Tibial nerve (tissue), 4 donors: ENCODE results near the gene DNAH3. TPM values are rescaled to one million over a fixed set of nuclear protein-coding genes. Genes with fewer than 3 reads are reported as not detected.

Source experiments
- DNase-seq, 2 donors: peaks; one replicate each; pipeline ENCODE4 v3.0.0-alpha.2; 2019; ENCODE audit warnings: low spot score in 2 of 2
- H3K27ac ChIP-seq, 4 donors: fragments of 200-600 bp; sonication (generic) in 3 of 4; one replicate each; pipeline ENCODE4 v1.5.1; 2017 to 2019; ENCODE audit warnings: mild to moderate bottlenecking in 1 of 4
- H3K27me3 ChIP-seq, 2 donors: fragments of 200-600 bp; sonication (generic) in 1 of 2; one replicate each; pipeline versions ENCODE4 v1.5.1 to v1.6.0; 2017 to 2019
- H3K36me3 ChIP-seq, 3 donors: fragments of 200-600 bp; sonication (generic); one replicate each; pipeline ENCODE4 v1.5.1; 2018 to 2019
- H3K4me1 ChIP-seq, 4 donors: fragments of 200-600 bp; sonication (generic) in 3 of 4; one replicate each; pipeline ENCODE4 v1.5.1; 2017 to 2019
- H3K4me3 ChIP-seq, 4 donors: fragments of 200-600 bp; sonication (generic) in 3 of 4; one replicate each; pipeline ENCODE4 v1.5.1; 2017 to 2019; ENCODE audit warnings: mild to moderate bottlenecking in 1 of 4, moderate library complexity in 1 of 4
- H3K9me3 ChIP-seq, 4 donors: fragments of 200-600 bp; sonication (generic) in 3 of 4; one replicate each; pipeline ENCODE4 v1.5.1; 2017 to 2019
- EP300 ChIP-seq, 2 donors: sonication (generic); formaldehyde crosslinking; IDR thresholded peaks; one replicate each; pipeline ENCODE4 v1.6.1; 2017; ENCODE audit warnings: antibody characterized with exemption in 2 of 2, mild to moderate bottlenecking in 1 of 2
- POLR2A ChIP-seq, 2 donors: fragments of 450-650 bp; IDR thresholded peaks; one replicate each; pipeline ENCODE4 v1.6.1; 2017; ENCODE audit warnings: antibody characterized with exemption in 2 of 2, mild to moderate bottlenecking in 2 of 2, moderate library complexity in 2 of 2
- WGBS, 2 donors: methylation state at CpG; one replicate each; pipeline ENCODE4 v1.1.5; 2018; 5-methylcytosine and 5-hydroxymethylcytosine counted together
- total RNA-seq, 4 donors: library from RNA; depleted of rRNA; stranded (reverse); fragments of >200 nt; gene quantifications; one replicate each; pipeline ENCODE4 v1.1.0, GENCODE V29; 2016
- TF ChIP-seq, protein P1 (sequence below), 5 experiments: fragments of 200-600 bp in 3 of 5; fragments of 450-650 bp in 2 of 5; sonication (generic) in 3 of 5; IDR thresholded peaks; one replicate each; pipeline ENCODE4 v1.5.1; 2016 to 2019; ENCODE audit warnings: antibody characterized with exemption in 5 of 5, mild to moderate bottlenecking in 3 of 5, moderate library complexity in 2 of 5

DNAH3 gene
- total RNA-seq, 4 donors from 2014 or later: not detected

DNA sequence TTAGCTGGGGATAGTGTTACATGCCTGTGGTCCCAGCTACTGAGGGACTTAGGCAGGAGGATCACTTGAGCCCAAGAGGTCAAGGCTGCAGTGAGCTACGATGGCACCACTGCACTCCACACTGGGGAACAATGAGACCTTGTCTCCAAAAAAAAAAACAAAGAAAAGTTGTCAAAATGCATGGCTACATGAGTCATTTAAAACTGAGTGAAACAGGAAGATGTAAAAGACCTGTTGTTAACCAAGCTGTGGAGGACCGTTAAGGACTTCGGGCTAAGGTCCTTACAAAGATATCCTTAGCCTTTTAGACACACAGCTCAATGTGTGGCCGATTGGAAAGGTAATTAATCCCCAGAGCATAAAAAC, 35.7 kb upstream of the DNAH3 start:
- Histone ChIP-seq H3K4me1 (peaks cover 0 to 7% (median 0%) of the 10 kb centered on the region in 4 donors), H3K36me3 (peaks cover 0 to 16% (median 0%) of the 10 kb centered on the region in 3 donors), H3K9me3 (no peaks in the 10 kb centered on the region), H3K27ac (no peak overlapping the region), H3K27me3 (no peaks in the 10 kb centered on the region), H3K4me3 (no peak overlapping the region)
- TF ChIP-seq, protein P1, sequence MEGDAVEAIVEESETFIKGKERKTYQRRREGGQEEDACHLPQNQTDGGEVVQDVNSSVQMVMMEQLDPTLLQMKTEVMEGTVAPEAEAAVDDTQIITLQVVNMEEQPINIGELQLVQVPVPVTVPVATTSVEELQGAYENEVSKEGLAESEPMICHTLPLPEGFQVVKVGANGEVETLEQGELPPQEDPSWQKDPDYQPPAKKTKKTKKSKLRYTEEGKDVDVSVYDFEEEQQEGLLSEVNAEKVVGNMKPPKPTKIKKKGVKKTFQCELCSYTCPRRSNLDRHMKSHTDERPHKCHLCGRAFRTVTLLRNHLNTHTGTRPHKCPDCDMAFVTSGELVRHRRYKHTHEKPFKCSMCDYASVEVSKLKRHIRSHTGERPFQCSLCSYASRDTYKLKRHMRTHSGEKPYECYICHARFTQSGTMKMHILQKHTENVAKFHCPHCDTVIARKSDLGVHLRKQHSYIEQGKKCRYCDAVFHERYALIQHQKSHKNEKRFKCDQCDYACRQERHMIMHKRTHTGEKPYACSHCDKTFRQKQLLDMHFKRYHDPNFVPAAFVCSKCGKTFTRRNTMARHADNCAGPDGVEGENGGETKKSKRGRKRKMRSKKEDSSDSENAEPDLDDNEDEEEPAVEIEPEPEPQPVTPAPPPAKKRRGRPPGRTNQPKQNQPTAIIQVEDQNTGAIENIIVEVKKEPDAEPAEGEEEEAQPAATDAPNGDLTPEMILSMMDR (IDR thresholded peaks at IDR 0.05): no peak
- TF ChIP-seq EP300 (IDR thresholded peaks at IDR 0.05) (no peak), POLR2A (IDR thresholded peaks at IDR 0.05) (no peak)
- no peak for DNase-seq
- 40 to 41% methylated on average over 4 of the region's 4 CpGs for WGBS, 2 donors

DNA sequence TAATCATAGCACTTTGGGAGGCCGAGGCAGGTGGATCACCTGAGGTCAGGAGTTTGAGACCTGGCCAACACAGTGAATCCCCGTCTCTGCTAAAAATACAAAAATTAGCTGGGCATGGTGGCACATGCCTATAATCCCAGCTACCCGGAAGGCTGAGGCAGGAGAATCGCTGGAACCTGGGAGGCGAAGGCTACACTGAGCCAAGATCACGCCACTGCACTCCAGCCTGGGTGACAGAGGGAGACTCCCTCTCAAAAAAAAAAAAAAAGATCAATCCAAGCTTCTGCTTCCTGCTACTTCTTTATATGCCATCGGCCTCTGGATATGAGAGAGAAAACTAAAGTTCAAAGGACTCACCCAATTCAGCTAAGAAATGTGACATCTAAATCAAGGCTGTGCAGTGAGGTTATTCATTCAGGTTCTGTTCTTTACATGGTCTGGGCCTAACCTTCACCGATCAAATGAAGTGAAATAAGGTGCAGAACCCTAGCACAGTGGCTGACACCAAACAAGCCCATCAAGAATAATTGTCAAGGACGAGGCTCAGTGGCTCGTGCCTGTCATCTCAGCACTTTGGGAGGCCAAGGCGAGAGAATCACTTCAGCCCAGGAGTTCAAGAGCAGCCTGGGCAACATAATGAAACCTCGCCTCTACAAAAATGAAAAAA, 35.1 kb upstream of the DNAH3 start:
- H3K4me3 ChIP-seq: no peak overlapping the region
- no peaks in the 10 kb centered on the region for H3K27me3 ChIP-seq
- no peaks in the 10 kb centered on the region for H3K9me3 ChIP-seq
- no peak for DNase-seq
- no peak overlapping the region for H3K27ac ChIP-seq
- TF ChIP-seq, protein P1 (IDR thresholded peaks at IDR 0.05): no peak
- TF ChIP-seq POLR2A (IDR thresholded peaks at IDR 0.05): no peak
- TF ChIP-seq EP300 (IDR thresholded peaks at IDR 0.05): no peak
- WGBS, 2 donors: 82% methylated on average over 12 of the region's 12 CpGs
- H3K4me1 ChIP-seq: peaks cover 0 to 7% (median 0%) of the 10 kb centered on the region in 4 donors
- H3K36me3 ChIP-seq: peaks cover 0 to 21% (median 0%) of the 10 kb centered on the region in 3 donors

- DNase-seq: no peak
- H3K27ac ChIP-seq: no peak overlapping the region
- no peak for TF ChIP-seq EP300 (IDR thresholded peaks at IDR 0.05)
- no peak for TF ChIP-seq POLR2A (IDR thresholded peaks at IDR 0.05)
- TF ChIP-seq, protein P1 (IDR thresholded peaks at IDR 0.05): no peak
- H3K9me3 ChIP-seq: no peaks in the 10 kb centered on the region
- no peak overlapping the region for H3K4me3 ChIP-seq
- peaks cover 0 to 13% (median 0%) of the 10 kb centered on the region in 4 donors for H3K4me1 ChIP-seq
- peaks cover 0 to 30% (median 0%) of the 10 kb centered on the region in 3 donors for H3K36me3 ChIP-seq
- WGBS, 2 donors: 77 to 88% methylated on average over 3 of the region's 3 CpGs
- no peaks in the 10 kb centered on the region for H3K27me3 ChIP-seq
Observed at GRCh38 chr16:21184834-21185233, 34.2 kb upstream of the DNAH3 start.

DNA sequence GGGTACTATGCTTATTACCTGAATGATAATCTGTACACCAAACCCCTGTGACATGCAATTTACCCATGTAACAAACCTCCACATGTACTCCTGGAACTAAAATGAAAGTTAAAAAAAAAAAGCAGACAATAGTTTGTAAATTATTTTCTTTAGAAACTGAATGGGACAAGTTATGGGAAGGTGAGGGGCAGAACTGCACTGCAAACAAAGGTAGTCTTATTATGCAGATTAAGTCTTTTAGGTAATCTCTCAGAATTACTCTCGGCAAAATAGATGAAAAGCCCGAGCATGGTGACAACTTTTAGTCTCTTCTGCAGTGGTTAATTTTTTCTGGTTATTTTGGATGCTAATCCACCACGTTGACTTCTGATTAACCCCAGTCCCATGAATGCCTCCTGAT, 33.3 kb upstream of the DNAH3 start:
- TF ChIP-seq, protein P1 (IDR thresholded peaks at IDR 0.05): no peak
- no peak for TF ChIP-seq POLR2A (IDR thresholded peaks at IDR 0.05)
- no peak for TF ChIP-seq EP300 (IDR thresholded peaks at IDR 0.05)
- no peaks in the 10 kb centered on the region for H3K27me3 ChIP-seq
- no peaks in the 10 kb centered on the region for H3K9me3 ChIP-seq
- H3K4me3 ChIP-seq: no peak overlapping the region
- H3K4me1 ChIP-seq: peaks cover 0 to 21% (median 0%) of the 10 kb centered on the region in 4 donors
- no peak for DNase-seq
- WGBS, 2 donors: 87% methylated on average over 3 of the region's 3 CpGs
- H3K36me3 ChIP-seq: peaks cover 0 to 38% (median 0%) of the 10 kb centered on the region in 3 donors
- H3K27ac ChIP-seq: no peak overlapping the region

DNA sequence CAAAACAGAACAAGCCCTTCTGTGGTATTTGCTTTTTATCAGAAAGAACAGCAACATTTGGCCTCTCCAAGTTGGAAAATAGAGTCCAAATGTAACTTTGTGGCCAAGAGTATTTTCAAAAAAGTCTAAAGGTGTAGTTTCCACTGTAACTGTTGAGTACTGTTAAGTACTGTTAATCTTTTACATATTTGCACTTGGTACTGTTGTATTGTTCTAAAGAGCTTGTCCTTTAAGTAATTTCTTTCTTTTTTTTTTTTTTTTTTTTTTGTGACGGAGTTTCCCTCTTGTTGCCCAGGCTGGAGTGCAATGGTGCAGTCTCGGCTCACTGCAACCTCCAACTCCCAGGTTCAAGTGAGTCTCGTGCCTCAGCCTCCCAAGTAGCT, 29.3 kb upstream of the DNAH3 start:
- DNase-seq: no peak
- H3K4me3 ChIP-seq: no peak overlapping the region
- peak overlapping the region in 1 of 4 donors; percentile 54 for H3K27ac ChIP-seq
- peaks cover 0 to 73% (median 0%) of the 10 kb centered on the region in 3 donors for H3K36me3 ChIP-seq
- H3K27me3 ChIP-seq: no peaks in the 10 kb centered on the region
- 63 to 72% methylated on average over 3 of the region's 3 CpGs for WGBS, 2 donors
- peaks cover 0 to 15% (median 0%) of the 10 kb centered on the region in 4 donors for H3K4me1 ChIP-seq
- H3K9me3 ChIP-seq: no peaks in the 10 kb centered on the region
- TF ChIP-seq POLR2A (IDR thresholded peaks at IDR 0.05) (no peak), EP300 (IDR thresholded peaks at IDR 0.05) (no peak)
- TF ChIP-seq, protein P1 (IDR thresholded peaks at IDR 0.05): no peak
